Duodenal mucosa (tissue), 2 donors: Measurements from ENCODE around the gene PRSS27.

ENCODE experiments used
- H3K27ac ChIP-seq: one replicate; pipeline ENCODE4 v1.7.0; 2013; ENCODE audit warnings: low read depth, low read length
- H3K27me3 ChIP-seq, 2 donors: one replicate each; pipeline ENCODE4 v1.7.0; 2013; ENCODE audit warnings: low read length in 2 of 2, control low read depth in 1 of 2; ENCODE audit not compliant: insufficient read depth in 2 of 2, control insufficient read depth in 1 of 2
- H3K36me3 ChIP-seq, 2 donors: one replicate each; pipeline ENCODE4 v1.7.0; 2013; ENCODE audit warnings: low read length in 2 of 2, control low read depth in 1 of 2; ENCODE audit not compliant: insufficient read depth in 2 of 2, control insufficient read depth in 1 of 2
- H3K4me1 ChIP-seq, 2 donors: one replicate each; pipeline ENCODE4 v1.7.0; 2013; ENCODE audit warnings: low read length in 2 of 2, control low read depth in 1 of 2; ENCODE audit not compliant: insufficient read depth in 2 of 2, control insufficient read depth in 1 of 2
- H3K4me3 ChIP-seq, 2 donors: one replicate each; pipeline ENCODE4 v1.7.0; 2013; ENCODE audit warnings: low read length in 2 of 2, low read depth in 1 of 2
- H3K9ac ChIP-seq, 2 donors: one replicate each; pipeline ENCODE4 v1.7.0; 2013; ENCODE audit warnings: low read length in 2 of 2, low read depth in 1 of 2
- H3K9me3 ChIP-seq, 2 donors: one replicate each; pipeline ENCODE4 v1.7.0; 2013; ENCODE audit warnings: low read length in 2 of 2, control low read depth in 1 of 2; ENCODE audit not compliant: control insufficient read depth in 1 of 2

Gene PRSS27

DNA sequence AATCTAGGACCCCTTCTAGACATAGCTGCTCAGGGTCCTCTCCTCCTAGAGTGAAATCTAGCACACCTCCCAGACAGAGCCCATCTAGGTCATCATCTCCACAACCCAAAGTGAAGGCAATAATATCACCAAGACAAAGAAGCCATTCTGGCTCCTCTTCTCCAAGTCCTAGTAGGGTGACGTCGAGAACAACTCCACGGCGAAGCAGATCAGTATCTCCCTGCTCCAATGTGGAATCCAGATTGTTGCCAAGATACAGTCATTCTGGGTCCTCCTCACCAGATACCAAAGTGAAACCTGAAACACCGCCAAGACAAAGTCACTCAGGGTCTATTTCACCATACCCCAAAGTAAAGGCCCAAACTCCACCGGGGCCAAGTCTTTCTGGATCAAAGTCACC, 43.1 kb upstream of the PRSS27 start:
- Histone ChIP-seq H3K4me3 (no peak overlapping the region), H3K4me1 (peaks cover 0 to 4% of the 10 kb centered on the region in 2 donors), H3K9ac (no peak overlapping the region), H3K27ac (no peak overlapping the region), H3K27me3 (no peaks in the 10 kb centered on the region), H3K9me3 (no peaks in the 10 kb centered on the region), H3K36me3 (peaks cover 94 to 100% of the 10 kb centered on the region in 2 donors)

DNA sequence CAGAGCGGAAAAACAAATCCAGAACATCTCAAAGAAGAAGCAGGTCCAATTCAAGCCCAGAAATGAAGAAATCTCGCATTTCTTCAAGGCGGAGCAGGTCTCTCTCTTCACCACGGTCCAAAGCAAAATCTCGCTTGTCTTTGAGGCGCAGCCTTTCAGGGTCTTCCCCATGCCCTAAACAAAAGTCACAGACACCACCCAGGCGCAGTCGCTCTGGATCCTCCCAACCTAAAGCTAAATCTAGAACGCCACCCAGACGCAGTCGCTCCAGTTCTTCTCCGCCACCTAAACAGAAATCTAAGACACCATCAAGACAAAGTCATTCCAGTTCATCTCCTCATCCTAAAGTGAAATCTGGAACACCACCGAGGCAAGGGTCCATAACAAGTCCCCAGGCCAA, 42.7 kb upstream of the PRSS27 start:
- Histone ChIP-seq H3K27me3 (no peaks in the 10 kb centered on the region), H3K9me3 (no peaks in the 10 kb centered on the region), H3K4me1 (peaks cover 0 to 4% of the 10 kb centered on the region in 2 donors), H3K27ac (no peak overlapping the region), H3K36me3 (peaks cover 94 to 100% of the 10 kb centered on the region in 2 donors), H3K4me3 (no peak overlapping the region), H3K9ac (no peak overlapping the region)

DNA sequence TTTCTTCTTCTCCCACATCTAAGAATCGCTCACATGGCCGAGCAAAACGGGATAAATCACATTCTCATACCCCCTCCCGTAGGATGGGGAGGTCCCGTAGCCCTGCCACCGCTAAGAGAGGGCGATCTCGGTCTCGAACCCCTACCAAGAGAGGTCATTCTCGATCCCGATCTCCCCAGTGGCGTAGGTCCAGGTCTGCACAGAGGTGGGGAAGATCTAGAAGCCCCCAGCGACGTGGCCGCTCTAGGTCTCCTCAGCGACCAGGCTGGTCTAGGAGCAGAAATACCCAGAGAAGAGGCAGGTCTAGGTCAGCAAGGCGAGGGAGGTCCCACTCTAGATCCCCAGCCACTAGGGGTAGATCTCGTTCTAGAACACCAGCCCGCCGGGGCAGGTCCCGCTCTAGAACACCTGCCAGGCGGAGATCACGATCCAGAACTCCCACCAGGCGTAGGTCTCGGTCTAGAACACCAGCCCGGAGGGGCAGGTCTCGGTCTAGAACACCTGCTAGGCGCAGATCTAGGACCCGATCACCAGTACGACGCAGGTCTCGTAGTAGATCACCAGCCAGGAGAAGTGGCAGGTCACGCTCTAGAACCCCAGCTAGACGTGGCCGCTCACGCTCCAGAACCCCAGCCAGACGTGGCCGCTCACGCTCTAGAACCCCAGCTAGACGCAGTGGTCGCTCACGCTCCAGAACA, 42.0 kb upstream of the PRSS27 start:
- H3K27me3 ChIP-seq: no peaks in the 10 kb centered on the region
- H3K4me1 ChIP-seq: peaks cover 0 to 9% of the 10 kb centered on the region in 2 donors
- peaks cover 92 to 100% of the 10 kb centered on the region in 2 donors for H3K36me3 ChIP-seq
- H3K27ac ChIP-seq: no peak overlapping the region
- no peak overlapping the region for H3K9ac ChIP-seq
- no peak overlapping the region for H3K4me3 ChIP-seq
- no peaks in the 10 kb centered on the region for H3K9me3 ChIP-seq

DNA sequence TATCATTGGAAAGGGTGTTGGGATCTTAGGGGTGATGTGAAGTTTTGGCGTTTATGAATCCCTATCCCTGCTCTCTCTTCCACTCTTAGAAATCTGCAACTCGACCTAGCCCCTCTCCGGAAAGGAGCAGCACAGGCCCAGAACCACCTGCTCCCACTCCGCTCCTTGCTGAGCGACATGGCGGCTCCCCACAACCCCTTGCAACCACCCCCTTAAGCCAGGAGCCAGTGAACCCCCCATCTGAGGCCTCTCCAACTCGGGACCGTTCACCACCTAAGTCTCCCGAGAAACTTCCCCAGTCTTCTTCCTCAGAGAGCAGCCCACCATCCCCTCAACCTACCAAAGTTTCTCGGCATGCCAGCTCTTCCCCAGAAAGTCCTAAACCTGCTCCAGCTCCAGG, 41.4 kb upstream of the PRSS27 start:
- Histone ChIP-seq H3K4me3 (no peak overlapping the region), H3K4me1 (peaks cover 5 to 13% of the 10 kb centered on the region in 2 donors), H3K27me3 (no peaks in the 10 kb centered on the region), H3K9me3 (no peaks in the 10 kb centered on the region), H3K9ac (no peak overlapping the region), H3K27ac (no peak overlapping the region), H3K36me3 (peaks cover 94 to 100% of the 10 kb centered on the region in 2 donors)

DNA sequence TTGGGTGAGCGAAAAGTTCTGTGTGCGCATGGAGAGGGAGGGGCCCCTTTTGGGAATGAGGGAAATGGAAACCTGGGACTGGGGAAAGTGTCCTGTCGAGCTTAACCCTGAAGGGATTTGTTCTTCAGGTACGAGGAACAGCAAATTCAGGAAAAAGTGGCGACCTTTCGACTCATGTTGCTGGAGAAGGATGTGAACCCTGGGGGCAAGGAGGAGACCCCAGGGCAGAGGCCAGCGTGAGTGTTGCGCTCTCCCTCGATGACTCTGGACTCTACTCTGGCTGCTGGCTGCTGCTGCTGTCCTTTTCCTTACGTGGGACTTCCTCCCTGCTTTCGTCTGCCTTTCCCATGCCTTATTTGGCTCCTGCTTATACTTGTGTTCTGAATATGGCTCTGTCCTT, 37.3 kb upstream of the PRSS27 start:
- H3K27me3 ChIP-seq: no peaks in the 10 kb centered on the region
- H3K4me1 ChIP-seq: peaks cover 30 to 34% of the 10 kb centered on the region in 2 donors
- no peaks in the 10 kb centered on the region for H3K9me3 ChIP-seq
- peaks cover 55 to 66% of the 10 kb centered on the region in 2 donors for H3K36me3 ChIP-seq
- no peak overlapping the region for H3K4me3 ChIP-seq
- no peak overlapping the region for H3K9ac ChIP-seq
- no peak overlapping the region for H3K27ac ChIP-seq

DNA sequence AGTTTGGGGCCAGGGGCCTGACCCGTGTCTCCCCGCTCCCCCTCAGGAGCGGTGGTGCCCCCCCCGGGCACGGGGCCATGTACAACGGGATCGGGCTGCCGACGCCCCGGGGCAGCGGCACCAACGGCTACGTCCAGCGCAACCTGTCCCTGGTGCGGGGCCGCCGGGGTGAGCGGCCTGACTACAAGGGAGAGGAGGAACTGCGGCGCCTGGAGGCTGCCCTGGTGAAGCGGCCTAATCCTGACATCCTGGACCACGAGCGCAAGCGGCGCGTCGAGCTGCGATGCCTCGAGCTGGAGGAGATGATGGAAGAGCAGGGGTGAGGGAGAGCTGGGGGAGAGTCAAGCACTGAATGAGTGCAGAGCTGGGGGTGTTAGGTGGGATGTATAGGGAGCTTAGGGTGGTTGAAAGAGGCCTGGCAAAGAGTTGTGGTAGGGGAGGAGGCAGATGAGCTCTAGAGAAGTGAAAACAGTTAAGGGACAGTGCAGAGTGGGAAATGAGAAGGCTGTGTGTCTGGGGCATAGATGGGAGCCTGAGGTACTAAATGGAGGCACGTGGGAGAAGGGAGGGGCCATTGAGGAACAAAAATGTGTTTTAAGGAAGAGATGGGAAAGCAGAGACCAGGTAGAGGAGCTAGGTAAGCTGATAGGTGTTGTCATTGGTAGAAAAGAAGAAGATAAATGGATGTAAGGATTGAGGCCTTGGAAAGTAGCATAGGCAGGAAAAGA, 36.4 kb upstream of the PRSS27 start:
- Histone ChIP-seq H3K4me3 (peak overlapping the region in 1 of 2 donors; percentile 28), H3K27ac (no peak overlapping the region), H3K4me1 (peaks cover 35 to 39% of the 10 kb centered on the region in 2 donors), H3K9ac (no peak overlapping the region), H3K9me3 (no peaks in the 10 kb centered on the region), H3K36me3 (peaks cover 46 to 57% of the 10 kb centered on the region in 2 donors), H3K27me3 (no peaks in the 10 kb centered on the region)

DNA sequence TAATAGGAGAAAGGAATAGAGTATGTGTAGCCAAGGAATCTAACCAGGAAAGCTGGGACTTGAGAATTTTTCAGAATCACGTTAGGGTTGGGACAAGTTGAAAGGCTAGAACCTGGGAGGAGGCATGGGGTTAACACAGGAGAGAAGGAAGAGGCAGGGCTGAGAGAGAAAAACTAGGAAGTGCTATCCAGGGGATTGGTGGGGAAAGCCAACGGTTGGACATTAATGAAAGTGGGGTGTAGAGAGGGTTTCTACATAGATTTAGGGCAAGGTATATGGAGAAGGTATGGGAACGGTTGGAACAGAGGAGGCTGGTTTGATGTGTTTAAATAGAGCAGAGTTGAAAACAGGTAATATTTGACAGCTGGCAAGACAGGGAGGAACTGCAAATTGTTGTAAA, 35.1 kb upstream of the PRSS27 start:
- Histone ChIP-seq H3K9ac (peak overlapping the region in 1 of 2 donors; percentile 86), H3K4me1 (peaks cover 37 to 42% of the 10 kb centered on the region in 2 donors), H3K27me3 (no peaks in the 10 kb centered on the region), H3K4me3 (peak overlapping the region; percentile 97), H3K9me3 (no peaks in the 10 kb centered on the region), H3K27ac (no peak overlapping the region), H3K36me3 (peaks cover 34 to 44% of the 10 kb centered on the region in 2 donors)

DNA sequence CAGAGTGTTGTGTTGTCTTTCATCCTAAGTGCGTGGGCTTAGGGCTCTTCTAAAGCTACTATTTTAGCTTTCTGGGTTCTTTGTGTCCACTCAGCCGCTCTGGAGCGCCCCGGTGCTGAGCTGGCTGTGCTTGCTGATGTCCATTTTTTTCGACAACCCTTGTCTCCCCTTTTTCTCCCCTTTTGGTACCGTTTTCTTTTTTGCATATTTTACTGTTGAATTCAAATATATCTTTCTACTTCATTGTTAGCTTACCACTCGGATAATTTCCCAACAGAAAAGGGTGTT, 33.7 kb upstream of the PRSS27 start:
- Histone ChIP-seq H3K36me3 (peaks cover 19 to 29% of the 10 kb centered on the region in 2 donors), H3K4me1 (peaks cover 37 to 40% of the 10 kb centered on the region in 2 donors), H3K9me3 (no peaks in the 10 kb centered on the region), H3K4me3 (peak overlapping the region; percentile 97), H3K27me3 (no peaks in the 10 kb centered on the region), H3K9ac (peak overlapping the region; percentile 79 to 86), H3K27ac (peak overlapping the region; percentile 99)

DNA sequence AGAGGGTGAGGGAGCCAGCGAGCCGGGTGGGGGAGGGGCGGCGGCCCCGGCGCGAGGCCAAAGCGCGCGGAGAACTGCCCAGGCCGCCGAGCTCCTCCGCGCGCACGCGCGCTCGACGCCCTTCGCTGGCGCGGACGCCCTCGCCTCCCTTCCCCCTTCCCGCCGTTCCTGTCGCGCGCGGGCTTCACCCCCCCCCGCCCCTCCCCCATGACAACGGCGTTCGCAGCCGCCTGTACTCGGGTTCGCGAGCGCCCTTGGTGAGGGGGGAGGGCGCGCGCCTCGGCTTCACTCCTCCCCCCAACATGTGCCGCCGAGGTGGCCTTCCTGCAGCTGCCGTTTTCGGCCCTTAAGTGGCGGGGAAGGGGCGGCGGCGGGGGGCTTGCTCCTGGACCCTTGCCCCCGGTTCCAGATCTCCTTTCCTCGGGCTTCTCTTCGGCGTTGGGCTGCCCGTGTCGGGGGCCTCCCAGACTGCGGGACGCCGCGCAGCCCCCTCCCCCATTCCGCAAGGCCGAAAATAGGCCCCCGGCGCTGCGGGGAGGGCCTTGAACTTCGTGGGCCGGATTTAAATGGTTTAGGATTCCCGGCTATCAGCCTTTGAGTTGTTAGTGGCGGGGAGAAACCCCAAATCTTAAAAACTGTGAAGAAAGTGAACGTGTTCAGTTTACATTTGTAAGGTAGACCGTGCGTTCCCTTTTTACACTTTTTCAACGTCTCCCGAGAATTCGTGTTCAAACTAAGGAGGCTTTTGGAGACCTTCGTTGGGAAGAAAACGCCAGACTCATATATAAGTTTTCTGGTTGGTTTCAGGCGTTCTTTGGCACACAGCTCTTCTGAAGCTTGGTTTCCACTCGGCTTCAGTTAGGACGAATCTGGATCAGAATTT, 33.1 kb upstream of the PRSS27 start:
- Histone ChIP-seq H3K36me3 (peaks cover 14 to 23% of the 10 kb centered on the region in 2 donors), H3K9ac (peak overlapping the region; percentile 86 to 99), H3K4me3 (peak overlapping the region; percentile 97), H3K27me3 (no peaks in the 10 kb centered on the region), H3K9me3 (no peaks in the 10 kb centered on the region), H3K4me1 (peaks cover 37 to 40% of the 10 kb centered on the region in 2 donors), H3K27ac (peak overlapping the region; percentile 99)
